Measurements from ENCODE around the gene XPR1. TPM values are rescaled to one million over a fixed set of nuclear protein-coding genes. Genes with fewer than 3 reads are reported as not detected.
"Not testable (repeated sequence)": the region's sequence is repeated elsewhere in the genome, so short reads cannot be mapped to it uniquely, and the experiment has no call there.

XPR1 gene
- total RNA-seq, 4 donors from 2014 or later: 7.8 to 119 (median 75.3) TPM

DNA sequence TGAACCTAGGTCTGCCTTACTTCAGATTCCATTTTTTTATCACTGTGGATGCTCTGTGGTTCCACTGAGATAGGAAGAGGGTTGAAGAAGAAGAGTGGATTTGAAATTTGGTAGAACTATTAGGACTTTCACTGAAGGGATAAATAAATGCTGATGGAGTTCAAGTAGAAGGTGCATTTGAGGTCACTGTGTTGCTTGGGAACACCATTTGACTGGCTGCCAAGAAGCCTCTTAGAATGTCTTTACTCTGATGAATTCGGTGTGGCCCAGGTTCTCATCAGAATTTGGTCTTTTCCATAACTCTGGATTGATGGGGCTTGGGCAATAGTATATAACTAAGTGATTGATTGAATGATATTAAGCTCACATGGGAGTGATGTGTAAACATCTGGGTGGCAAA lies 11.9 kb downstream of the XPR1 start:
- no peak for TF ChIP-seq POLR2A (IDR thresholded peaks at IDR 0.05)
- TF ChIP-seq EP300 (IDR thresholded peaks at IDR 0.05; ENCODE audit: low read depth): no peak
- TF ChIP-seq, protein P1, sequence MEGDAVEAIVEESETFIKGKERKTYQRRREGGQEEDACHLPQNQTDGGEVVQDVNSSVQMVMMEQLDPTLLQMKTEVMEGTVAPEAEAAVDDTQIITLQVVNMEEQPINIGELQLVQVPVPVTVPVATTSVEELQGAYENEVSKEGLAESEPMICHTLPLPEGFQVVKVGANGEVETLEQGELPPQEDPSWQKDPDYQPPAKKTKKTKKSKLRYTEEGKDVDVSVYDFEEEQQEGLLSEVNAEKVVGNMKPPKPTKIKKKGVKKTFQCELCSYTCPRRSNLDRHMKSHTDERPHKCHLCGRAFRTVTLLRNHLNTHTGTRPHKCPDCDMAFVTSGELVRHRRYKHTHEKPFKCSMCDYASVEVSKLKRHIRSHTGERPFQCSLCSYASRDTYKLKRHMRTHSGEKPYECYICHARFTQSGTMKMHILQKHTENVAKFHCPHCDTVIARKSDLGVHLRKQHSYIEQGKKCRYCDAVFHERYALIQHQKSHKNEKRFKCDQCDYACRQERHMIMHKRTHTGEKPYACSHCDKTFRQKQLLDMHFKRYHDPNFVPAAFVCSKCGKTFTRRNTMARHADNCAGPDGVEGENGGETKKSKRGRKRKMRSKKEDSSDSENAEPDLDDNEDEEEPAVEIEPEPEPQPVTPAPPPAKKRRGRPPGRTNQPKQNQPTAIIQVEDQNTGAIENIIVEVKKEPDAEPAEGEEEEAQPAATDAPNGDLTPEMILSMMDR (IDR thresholded peaks at IDR 0.05): no peak
- no peak for TF ChIP-seq POLR2AphosphoS5 (IDR thresholded peaks at IDR 0.05)
- in situ Hi-C loops (cut with MboI; ENCODE audit: low pct_ligation_motif_present in 1 of 4, low pct_unique_long_range_greater_than_20kb in 1 of 4, low sequenced_read_pairs in 3 of 4) (loop anchor here in 2 of 4 donors (25.0 kb wide), 1 partner anchor 219 kb away; no protein-coding TSS in a partner anchor), intact Hi-C loops (cut with DNase I; ENCODE audit: low total_unique reads) (no loop called here)
- H3K9me3 ChIP-seq: no peaks in the 10 kb centered on the region
- no peak overlapping the region for H3K27ac ChIP-seq
- WGBS, 2 donors (ENCODE audit: low coverage in 1 of 2): 64% methylated on average over 1 of the region's 1 CpG; no CpG with 5 or more reads in 1 of the 2 donors
- H3K4me1 ChIP-seq: peaks cover 0 to 13% (median 0%) of the 10 kb centered on the region in 4 donors
- no peak overlapping the region for H3K4me3 ChIP-seq
- H3K36me3 ChIP-seq: no peaks in the 10 kb centered on the region
- no peaks in the 10 kb centered on the region for H3K27me3 ChIP-seq
- no peak for DNase-seq

DNA sequence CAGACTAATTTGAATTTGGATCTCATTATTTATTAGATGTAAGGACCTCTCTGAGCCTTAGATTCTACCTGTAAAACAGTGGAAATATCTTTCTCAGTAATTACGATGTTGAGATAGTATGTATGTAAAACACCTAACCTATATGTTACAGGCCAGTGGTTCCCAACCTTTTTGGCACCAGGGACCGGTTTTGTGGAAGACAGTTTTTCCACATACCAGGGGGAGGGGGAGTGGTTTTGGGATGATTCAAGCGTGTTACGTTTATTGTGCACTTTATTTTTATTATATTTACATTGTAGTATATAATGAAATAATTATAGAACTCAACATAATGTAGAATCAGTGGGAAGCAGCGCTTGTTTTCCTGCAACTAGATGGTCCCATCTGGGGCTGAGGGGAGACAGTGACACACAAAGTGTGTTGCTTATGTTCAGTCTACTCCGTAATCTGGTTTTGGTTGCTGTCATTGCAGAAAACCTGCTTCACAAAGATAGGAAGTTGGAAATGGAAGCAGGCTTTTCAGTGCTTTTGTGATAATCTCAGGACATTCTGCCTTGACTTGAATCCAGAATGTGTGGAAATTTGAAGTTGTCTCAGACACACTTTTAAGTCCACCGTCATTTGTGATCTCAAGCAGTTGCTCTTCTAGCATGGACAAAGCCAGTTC lies 12.8 kb downstream of the XPR1 start:
- in situ Hi-C loops (cut with MboI; ENCODE audit: low pct_ligation_motif_present in 1 of 4, low pct_unique_long_range_greater_than_20kb in 1 of 4, low sequenced_read_pairs in 3 of 4) (loop anchor here in 2 of 4 donors (25.0 kb wide), 1 partner anchor 218 kb away; no protein-coding TSS in a partner anchor), intact Hi-C loops (cut with DNase I; ENCODE audit: low total_unique reads) (no loop called here)

GRCh38 chr1:180645261-180645660 lies 13.4 kb downstream of the XPR1 start:
- H3K4me3 ChIP-seq; intact Hi-C loops (cut with DNase I; ENCODE audit: low total_unique reads); H3K9me3 ChIP-seq; H3K27me3 ChIP-seq; DNase-seq; H3K27ac ChIP-seq; H3K36me3 ChIP-seq: not testable (repeated sequence)
- in situ Hi-C loops (cut with MboI; ENCODE audit: low pct_ligation_motif_present in 1 of 4, low pct_unique_long_range_greater_than_20kb in 1 of 4, low sequenced_read_pairs in 3 of 4): loop anchor here in 2 of 4 donors (25.0 kb wide), 1 partner anchor 217 kb away; no protein-coding TSS in a partner anchor
- 92 to 94% methylated on average over 2 to 5 of the region's 5 CpGs for WGBS, 2 donors (ENCODE audit: low coverage in 1 of 2)
- peaks cover 0 to 13% (median 0%) of the 10 kb centered on the region in 4 donors for H3K4me1 ChIP-seq

More for the DNA sequence above, 12.8 kb downstream of the XPR1 start:
- H3K4me1 ChIP-seq: peaks cover 0 to 13% (median 0%) of the 10 kb centered on the region in 4 donors
- H3K36me3 ChIP-seq: no peaks in the 10 kb centered on the region
- H3K9me3 ChIP-seq: no peaks in the 10 kb centered on the region
- no peak for DNase-seq
- 73 to 74% methylated on average over 7 of the region's 7 CpGs for WGBS, 2 donors (ENCODE audit: low coverage in 1 of 2)
- no peak overlapping the region for H3K27ac ChIP-seq
- H3K4me3 ChIP-seq: no peak overlapping the region
- H3K27me3 ChIP-seq: no peaks in the 10 kb centered on the region
- TF ChIP-seq POLR2AphosphoS5 (IDR thresholded peaks at IDR 0.05) (no peak), EP300 (IDR thresholded peaks at IDR 0.05; ENCODE audit: low read depth) (no peak), POLR2A (IDR thresholded peaks at IDR 0.05) (no peak)
- TF ChIP-seq, protein P1 (IDR thresholded peaks at IDR 0.05): no peak

- Histone ChIP-seq H3K9me3 (no peaks in the 10 kb centered on the region), H3K4me1 (peaks cover 0 to 7% (median 0%) of the 10 kb centered on the region in 4 donors), H3K36me3 (no peaks in the 10 kb centered on the region), H3K27me3 (no peaks in the 10 kb centered on the region), H3K27ac (no peak overlapping the region), H3K4me3 (no peak overlapping the region)
- DNase-seq: no peak
- TF ChIP-seq, protein P1 (IDR thresholded peaks at IDR 0.05): no peak
- TF ChIP-seq POLR2A (IDR thresholded peaks at IDR 0.05): no peak
- TF ChIP-seq POLR2AphosphoS5 (IDR thresholded peaks at IDR 0.05): no peak
- no peak for TF ChIP-seq EP300 (IDR thresholded peaks at IDR 0.05; ENCODE audit: low read depth)
- in situ Hi-C loops (cut with MboI; ENCODE audit: low pct_ligation_motif_present in 1 of 4, low pct_unique_long_range_greater_than_20kb in 1 of 4, low sequenced_read_pairs in 3 of 4) (loop anchor here in 2 of 4 donors (25.0 kb wide), 1 partner anchor 216 kb away; no protein-coding TSS in a partner anchor), intact Hi-C loops (cut with DNase I; ENCODE audit: low total_unique reads) (no loop called here)
- WGBS, 2 donors (ENCODE audit: low coverage in 1 of 2): 72 to 89% methylated on average over 3 to 5 of the region's 5 CpGs
Observed at GRCh38 chr1:180646093-180646492, 14.3 kb downstream of the XPR1 start.

Measured in transverse colon (tissue), 4 donors.